Measurements from ENCODE around the gene KCNK13.
"Not testable (repeated sequence)": the region's sequence is repeated elsewhere in the genome, so short reads cannot be mapped to it uniquely, and the experiment has no call there.

Gene KCNK13

GRCh38 chr14:90089486-90089885, 27.7 kb downstream of the KCNK13 start:
- DNase-seq (ENCODE audit: low spot score); H3K27me3 Mint-ChIP-seq (ENCODE audit: low read depth); H3K27ac Mint-ChIP-seq; H3K4me3 Mint-ChIP-seq; H3K9me3 Mint-ChIP-seq; H3K36me3 Mint-ChIP-seq (ENCODE audit: low read depth): not testable (repeated sequence)
- H3K4me1 Mint-ChIP-seq (ENCODE audit: low read depth): peaks cover 12% of the 10 kb centered on the region

GRCh38 chr14:90091393-90091792, 29.6 kb downstream of the KCNK13 start:
- Mint-ChIP-seq H3K9me3 (peaks cover 11% of the 10 kb centered on the region), H3K27ac (no peak overlapping the region), H3K4me1 (ENCODE audit: low read depth) (peaks cover 12% of the 10 kb centered on the region), H3K27me3 (ENCODE audit: low read depth) (peaks cover 5% of the 10 kb centered on the region), H3K4me3 (no peak overlapping the region), H3K36me3 (ENCODE audit: low read depth) (peaks cover 6% of the 10 kb centered on the region)
- DNase-seq (ENCODE audit: low spot score): no peak

GRCh38 chr14:90093942-90094595, 32.3 kb downstream of the KCNK13 start:
- Mint-ChIP-seq H3K4me3 (peak overlapping the region; percentile 42), H3K27me3 (ENCODE audit: low read depth) (peaks cover 2% of the 10 kb centered on the region), H3K9me3 (peaks cover 11% of the 10 kb centered on the region), H3K27ac (peak overlapping the region; percentile 62), H3K36me3 (ENCODE audit: low read depth) (peaks cover 6% of the 10 kb centered on the region), H3K4me1 (ENCODE audit: low read depth) (peaks cover 12% of the 10 kb centered on the region)
- no peak for DNase-seq (ENCODE audit: low spot score)

DNA sequence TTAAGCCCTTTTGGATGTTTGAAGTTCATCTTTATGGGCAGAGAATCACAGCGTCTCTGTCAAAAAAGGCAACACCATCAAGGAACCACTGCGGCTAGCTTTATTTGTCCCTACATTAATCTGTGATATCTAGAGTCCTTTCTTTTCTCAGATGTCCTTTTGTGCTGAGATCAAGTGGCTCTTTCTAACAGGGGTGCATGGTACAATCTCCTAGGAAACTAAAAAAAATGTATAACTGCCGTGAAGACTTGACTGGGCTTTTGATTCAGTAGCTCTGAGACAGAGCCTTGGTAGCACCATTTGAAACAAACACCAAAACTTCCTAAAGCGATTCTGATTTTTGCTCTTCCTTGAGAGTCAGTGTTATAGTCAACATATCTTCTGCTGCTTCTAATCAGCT, 33.3 kb downstream of the KCNK13 start:
- peaks cover 6% of the 10 kb centered on the region for H3K36me3 Mint-ChIP-seq (ENCODE audit: low read depth)
- H3K4me1 Mint-ChIP-seq (ENCODE audit: low read depth): peaks cover 12% of the 10 kb centered on the region
- DNase-seq (ENCODE audit: low spot score): no peak
- H3K27me3 Mint-ChIP-seq (ENCODE audit: low read depth): peaks cover 2% of the 10 kb centered on the region
- H3K27ac Mint-ChIP-seq: no peak overlapping the region
- H3K4me3 Mint-ChIP-seq: no peak overlapping the region
- peaks cover 11% of the 10 kb centered on the region for H3K9me3 Mint-ChIP-seq

GRCh38 chr14:90096566-90096965, 34.8 kb downstream of the KCNK13 start:
- H3K36me3 Mint-ChIP-seq (ENCODE audit: low read depth): peaks cover 6% of the 10 kb centered on the region
- H3K4me1 Mint-ChIP-seq (ENCODE audit: low read depth): peaks cover 12% of the 10 kb centered on the region
- peaks cover 7% of the 10 kb centered on the region for H3K9me3 Mint-ChIP-seq
- H3K4me3 Mint-ChIP-seq: no peak overlapping the region
- H3K27ac Mint-ChIP-seq: no peak overlapping the region
- no peaks in the 10 kb centered on the region for H3K27me3 Mint-ChIP-seq (ENCODE audit: low read depth)
- no peak for DNase-seq (ENCODE audit: low spot score)

- H3K27ac Mint-ChIP-seq: no peak overlapping the region
- H3K27me3 Mint-ChIP-seq (ENCODE audit: low read depth): peaks cover 4% of the 10 kb centered on the region
- H3K36me3 Mint-ChIP-seq (ENCODE audit: low read depth): no peaks in the 10 kb centered on the region
- no peak for DNase-seq (ENCODE audit: low spot score)
- no peak overlapping the region for H3K4me3 Mint-ChIP-seq
- H3K4me1 Mint-ChIP-seq (ENCODE audit: low read depth): no peaks in the 10 kb centered on the region
- no peaks in the 10 kb centered on the region for H3K9me3 Mint-ChIP-seq
Measured at GRCh38 chr14:90103808-90104207, 42.0 kb downstream of the KCNK13 start.

GRCh38 chr14:90105756-90106155, 44.0 kb downstream of the KCNK13 start:
- Mint-ChIP-seq H3K4me3 (no peak overlapping the region), H3K4me1 (ENCODE audit: low read depth) (no peaks in the 10 kb centered on the region), H3K27me3 (ENCODE audit: low read depth) (peaks cover 4% of the 10 kb centered on the region), H3K9me3 (no peaks in the 10 kb centered on the region), H3K27ac (no peak overlapping the region), H3K36me3 (ENCODE audit: low read depth) (no peaks in the 10 kb centered on the region)
- no peak for DNase-seq (ENCODE audit: low spot score)

DNA sequence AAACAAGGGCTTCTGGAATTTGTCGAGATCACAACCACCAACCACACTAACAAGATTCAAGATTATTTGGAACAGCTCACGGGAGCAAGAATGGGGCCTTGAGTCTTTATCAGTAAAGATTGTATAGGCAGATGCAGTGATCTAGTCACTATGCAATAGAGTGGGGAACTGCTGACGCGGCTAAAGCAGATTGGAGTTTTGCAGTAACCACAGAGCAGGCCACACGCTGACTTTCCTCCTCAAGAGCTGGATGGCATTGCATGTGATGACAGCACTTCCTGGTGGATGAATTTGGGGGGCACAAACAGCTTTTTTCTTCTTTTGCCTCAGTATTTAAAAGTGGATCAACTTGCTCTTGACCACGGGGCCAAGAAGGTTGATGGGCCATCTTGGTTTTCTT, 46.0 kb downstream of the KCNK13 start:
- Mint-ChIP-seq H3K4me1 (ENCODE audit: low read depth) (no peaks in the 10 kb centered on the region), H3K9me3 (no peaks in the 10 kb centered on the region), H3K36me3 (ENCODE audit: low read depth) (no peaks in the 10 kb centered on the region), H3K27me3 (ENCODE audit: low read depth) (peaks cover 14% of the 10 kb centered on the region), H3K27ac (no peak overlapping the region), H3K4me3 (no peak overlapping the region)
- no peak for DNase-seq (ENCODE audit: low spot score)

DNA sequence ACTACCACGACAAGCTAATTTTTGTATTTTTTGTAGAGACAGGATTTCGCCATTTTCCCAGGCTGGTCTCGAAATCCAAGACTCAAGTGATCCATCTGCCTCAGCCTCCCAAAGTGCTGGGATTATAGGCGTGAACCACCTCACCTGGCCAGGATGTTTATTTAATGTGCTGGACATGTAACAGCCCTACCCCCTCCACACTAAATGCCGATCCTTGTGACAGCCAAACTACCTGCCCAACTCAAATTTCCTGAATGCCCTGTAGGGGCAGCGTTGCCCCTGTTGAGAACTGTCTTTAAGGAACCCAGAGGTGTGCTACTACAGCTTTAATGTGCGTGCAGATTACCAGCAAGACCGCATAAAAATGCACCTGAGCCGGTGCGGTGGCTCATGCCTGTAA, 48.1 kb downstream of the KCNK13 start:
- no peaks in the 10 kb centered on the region for H3K9me3 Mint-ChIP-seq
- H3K27ac Mint-ChIP-seq: no peak overlapping the region
- peaks cover 21% of the 10 kb centered on the region for H3K27me3 Mint-ChIP-seq (ENCODE audit: low read depth)
- no peak overlapping the region for H3K4me3 Mint-ChIP-seq
- H3K36me3 Mint-ChIP-seq (ENCODE audit: low read depth): no peaks in the 10 kb centered on the region
- no peak for DNase-seq (ENCODE audit: low spot score)
- H3K4me1 Mint-ChIP-seq (ENCODE audit: low read depth): no peaks in the 10 kb centered on the region

GRCh38 chr14:90111895-90112534, 50.2 kb downstream of the KCNK13 start:
- Mint-ChIP-seq H3K27ac (no peak overlapping the region), H3K4me3 (no peak overlapping the region), H3K36me3 (ENCODE audit: low read depth) (no peaks in the 10 kb centered on the region), H3K27me3 (ENCODE audit: low read depth) (peaks cover 24% of the 10 kb centered on the region), H3K4me1 (ENCODE audit: low read depth) (no peaks in the 10 kb centered on the region), H3K9me3 (no peaks in the 10 kb centered on the region)
- no peak for DNase-seq (ENCODE audit: low spot score)

- Mint-ChIP-seq H3K4me3 (no peak overlapping the region), H3K4me1 (ENCODE audit: low read depth) (no peaks in the 10 kb centered on the region), H3K27ac (no peak overlapping the region), H3K9me3 (no peaks in the 10 kb centered on the region), H3K36me3 (ENCODE audit: low read depth) (no peaks in the 10 kb centered on the region), H3K27me3 (ENCODE audit: low read depth) (peaks cover 27% of the 10 kb centered on the region)
- no peak for DNase-seq (ENCODE audit: low spot score)
Measured at GRCh38 chr14:90114554-90114953, 52.8 kb downstream of the KCNK13 start.

- Mint-ChIP-seq H3K36me3 (ENCODE audit: low read depth) (no peaks in the 10 kb centered on the region), H3K27ac (no peak overlapping the region), H3K9me3 (no peaks in the 10 kb centered on the region), H3K4me1 (ENCODE audit: low read depth) (no peaks in the 10 kb centered on the region), H3K27me3 (ENCODE audit: low read depth) (peaks cover 30% of the 10 kb centered on the region), H3K4me3 (no peak overlapping the region)
- DNase-seq (ENCODE audit: low spot score): no peak
Measured at GRCh38 chr14:90115780-90116179, 54.0 kb downstream of the KCNK13 start.

GRCh38 chr14:90116444-90116843, 54.6 kb downstream of the KCNK13 start:
- Mint-ChIP-seq H3K36me3 (ENCODE audit: low read depth) (no peaks in the 10 kb centered on the region), H3K9me3 (no peaks in the 10 kb centered on the region), H3K4me1 (ENCODE audit: low read depth) (no peaks in the 10 kb centered on the region), H3K4me3 (no peak overlapping the region), H3K27ac (no peak overlapping the region), H3K27me3 (ENCODE audit: low read depth) (peaks cover 25% of the 10 kb centered on the region)
- no peak for DNase-seq (ENCODE audit: low spot score)

DNA sequence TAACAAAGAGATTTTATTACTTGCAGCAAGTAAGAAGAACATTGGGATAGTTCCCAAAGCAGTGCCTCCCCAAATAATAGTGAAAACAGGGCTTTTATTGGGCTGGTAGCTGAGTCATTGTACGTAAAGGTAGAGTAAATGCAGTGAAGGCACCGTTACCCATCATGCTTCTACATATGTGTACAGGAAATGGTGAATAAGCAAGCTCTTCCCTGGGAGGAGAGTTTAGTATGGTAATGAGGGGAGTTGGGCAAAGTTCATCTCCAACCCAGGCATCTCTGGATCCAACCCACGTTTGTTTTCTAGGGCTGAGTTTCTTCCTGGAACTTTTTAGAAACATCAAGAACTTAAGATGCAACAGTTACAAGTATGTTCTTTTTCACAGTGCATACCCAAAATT, 56.2 kb downstream of the KCNK13 start:
- no peak for DNase-seq (ENCODE audit: low spot score)
- Mint-ChIP-seq H3K27ac (no peak overlapping the region), H3K9me3 (no peaks in the 10 kb centered on the region), H3K4me3 (no peak overlapping the region), H3K27me3 (ENCODE audit: low read depth) (peaks cover 16% of the 10 kb centered on the region), H3K36me3 (ENCODE audit: low read depth) (no peaks in the 10 kb centered on the region), H3K4me1 (ENCODE audit: low read depth) (no peaks in the 10 kb centered on the region)

- Mint-ChIP-seq H3K36me3 (ENCODE audit: low read depth) (no peaks in the 10 kb centered on the region), H3K27me3 (ENCODE audit: low read depth) (peaks cover 2% of the 10 kb centered on the region)
Measured at GRCh38 chr14:90126260-90126659, 64.5 kb downstream of the KCNK13 start.

More at GRCh38 chr14:90126260-90126659, 64.5 kb downstream of the KCNK13 start:
- Mint-ChIP-seq H3K9me3 (no peaks in the 10 kb centered on the region), H3K27ac (no peak overlapping the region), H3K4me3 (no peak overlapping the region), H3K4me1 (ENCODE audit: low read depth) (no peaks in the 10 kb centered on the region)
- no peak for DNase-seq (ENCODE audit: low spot score)

Data from T-helper 2 cell treated with Interferon-gamma antibody and Interleukin-4, amounts not matched to agents 5 μg/mL and 100 μg/mL, for 36 hours (primary cell).